Loucy (cell line): ENCODE measurements around the gene PPARGC1A.

ENCODE experiments used
- H2AFZ ChIP-seq: fragments of 200-600 bp; sonication (generic); 2 replicates; pipeline ENCODE4 v1.6.0; 2016; ENCODE audit warnings: antibody characterized with exemption, mild to moderate bottlenecking, low read length, moderate library complexity
- H3F3A ChIP-seq: fragments of 200-600 bp; 2 replicates; pipeline ENCODE4 v1.6.0; 2016; ENCODE audit warnings: antibody characterized with exemption, low read depth, mild to moderate bottlenecking
- H3K27me3 ChIP-seq: fragments of 200-600 bp; sonication (generic); 2 replicates; pipeline ENCODE4 v1.6.1; 2014; ENCODE audit warnings: low read length, mild to moderate bottlenecking; ENCODE audit not compliant: insufficient read depth, poor library complexity, severe bottlenecking
- H3K36me3 ChIP-seq: fragments of 200-600 bp; sonication (generic); 2 replicates; pipeline ENCODE4 v1.6.1; 2016; ENCODE audit warnings: low read length; ENCODE audit not compliant: insufficient read depth
- H3K4me1 ChIP-seq: fragments of 200-600 bp; sonication (generic); 2 replicates; pipeline ENCODE4 v1.5.1; 2014; ENCODE audit warnings: low read length, mild to moderate bottlenecking; ENCODE audit not compliant: insufficient read depth, poor library complexity, severe bottlenecking
- H3K4me2 ChIP-seq: fragments of 200-600 bp; sonication (generic); 2 replicates; pipeline ENCODE4 v1.6.0; 2014; ENCODE audit warnings: antibody characterized with exemption, low read length, low read depth, mild to moderate bottlenecking; ENCODE audit not compliant: poor library complexity, severe bottlenecking
- H3K4me3 ChIP-seq: fragments of 200-600 bp; sonication (generic); 2 replicates; pipeline ENCODE4 v1.5.1; 2014; ENCODE audit warnings: low read length, mild to moderate bottlenecking, mixed read lengths; ENCODE audit not compliant: poor library complexity, severe bottlenecking
- H3K79me2 ChIP-seq: fragments of 200-600 bp; sonication (generic); 2 replicates; pipeline ENCODE4 v1.6.1; 2014; ENCODE audit warnings: low read length; ENCODE audit not compliant: insufficient read depth
- H3K9ac ChIP-seq: fragments of 200-600 bp; sonication (generic); 2 replicates; pipeline ENCODE4 v1.6.0; 2014; ENCODE audit warnings: mild to moderate bottlenecking, low read depth, low read length, moderate library complexity; ENCODE audit not compliant: poor library complexity, severe bottlenecking
- H3K9me2 ChIP-seq: fragments of 200-600 bp; sonication (generic); replicated peaks from 2 replicates; pipeline ENCODE4 v1.6.1; 2016; ENCODE audit warnings: low read depth, low read length, mixed read lengths
- H3K9me3 ChIP-seq: fragments of 200-600 bp; sonication (generic); 2 replicates; pipeline ENCODE4 v1.6.1; 2014; ENCODE audit warnings: mild to moderate bottlenecking, antibody characterized with exemption, low read length, low read depth; ENCODE audit not compliant: insufficient read depth
- H4K20me1 ChIP-seq: fragments of 200-600 bp; sonication (generic); 2 replicates; pipeline ENCODE4 v1.6.0; 2014; ENCODE audit warnings: antibody characterized with exemption, low read length, mild to moderate bottlenecking; ENCODE audit not compliant: insufficient read depth, poor library complexity, severe bottlenecking
- CTCF ChIP-seq: fragments of 200-600 bp; sonication (generic); conservative IDR thresholded peaks from 2 replicates; pipeline ENCODE4 v1.5.1; 2014; ENCODE audit warnings: mild to moderate bottlenecking, antibody characterized with exemption, low read length
- EZH2phosphoT487 ChIP-seq: fragments of 200-600 bp; IDR thresholded peaks from 2 replicates; pipeline ENCODE4 v1.6.1; 2018; ENCODE audit warnings: antibody characterized with exemption, mild to moderate bottlenecking, moderate library complexity, borderline replicate concordance

PPARGC1A gene

GRCh38 chr4:23837371-23837770 is 52.5 kb downstream of the PPARGC1A start:
- no peaks in the 10 kb centered on the region for H3F3A ChIP-seq
- H2AFZ ChIP-seq, result no peak overlapping the region
- H3K4me2 ChIP-seq, result no peak overlapping the region
- no peaks in the 10 kb centered on the region for H3K27me3 ChIP-seq
- H3K4me3 ChIP-seq, result no peak overlapping the region
- no peaks in the 10 kb centered on the region for H3K79me2 ChIP-seq
- TF ChIP-seq CTCF, result no peak
- TF ChIP-seq EZH2phosphoT487, result no peak
- no peak overlapping the region for H3K9ac ChIP-seq
- no peaks in the 10 kb centered on the region for H4K20me1 ChIP-seq
- H3K9me3 ChIP-seq, result no peaks in the 10 kb centered on the region; the same call in 1 of the 2 replicates
- no peaks in the 10 kb centered on the region for H3K36me3 ChIP-seq
- H3K9me2 ChIP-seq, result no peaks in the 10 kb centered on the region; the same call in 1 of the 2 replicates
- no peaks in the 10 kb centered on the region for H3K4me1 ChIP-seq

- no peaks in the 10 kb centered on the region for H3K27me3 ChIP-seq
- H3K4me1 ChIP-seq, result no peaks in the 10 kb centered on the region
- H2AFZ ChIP-seq, result no peak overlapping the region
- no peaks in the 10 kb centered on the region; the same call in 1 of the 2 replicates for H3K9me3 ChIP-seq
- H3F3A ChIP-seq, result no peaks in the 10 kb centered on the region
- no peak for TF ChIP-seq CTCF
- TF ChIP-seq EZH2phosphoT487, result no peak
- H4K20me1 ChIP-seq, result no peaks in the 10 kb centered on the region
- no peak overlapping the region for H3K4me2 ChIP-seq
- H3K9me2 ChIP-seq, result no peaks in the 10 kb centered on the region; the same call in 1 of the 2 replicates
- H3K9ac ChIP-seq, result no peak overlapping the region
- no peaks in the 10 kb centered on the region for H3K36me3 ChIP-seq
- H3K4me3 ChIP-seq, result no peak overlapping the region
- H3K79me2 ChIP-seq, result no peaks in the 10 kb centered on the region
Measured at GRCh38 chr4:23835774-23836478, 53.9 kb downstream of the PPARGC1A start.

GRCh38 chr4:23828779-23829178 is 61.1 kb downstream of the PPARGC1A start:
- H2AFZ ChIP-seq, result no peak overlapping the region
- no peak for TF ChIP-seq EZH2phosphoT487
- no peak for TF ChIP-seq CTCF
- no peak overlapping the region for H3K4me2 ChIP-seq
- H3K9me3 ChIP-seq, result no peaks in the 10 kb centered on the region
- no peaks in the 10 kb centered on the region for H3K27me3 ChIP-seq
- no peaks in the 10 kb centered on the region for H4K20me1 ChIP-seq
- H3K9me2 ChIP-seq, result no peaks in the 10 kb centered on the region
- no peak overlapping the region for H3K4me3 ChIP-seq
- no peak overlapping the region for H3K9ac ChIP-seq
- H3K79me2 ChIP-seq, result no peaks in the 10 kb centered on the region
- H3K36me3 ChIP-seq, result no peaks in the 10 kb centered on the region
- no peaks in the 10 kb centered on the region for H3K4me1 ChIP-seq
- no peaks in the 10 kb centered on the region for H3F3A ChIP-seq
